Measurements from ENCODE around the gene SH2D7. TPM values are rescaled to one million over a fixed set of nuclear protein-coding genes. Genes with fewer than 3 reads are reported as not detected.
"Not testable (repeated sequence)": the region's sequence is repeated elsewhere in the genome, so short reads cannot be mapped to it uniquely, and the experiment has no call there.

SH2D7 gene
- total RNA-seq, 1 experiment from 2014 or later = not detected

DNA sequence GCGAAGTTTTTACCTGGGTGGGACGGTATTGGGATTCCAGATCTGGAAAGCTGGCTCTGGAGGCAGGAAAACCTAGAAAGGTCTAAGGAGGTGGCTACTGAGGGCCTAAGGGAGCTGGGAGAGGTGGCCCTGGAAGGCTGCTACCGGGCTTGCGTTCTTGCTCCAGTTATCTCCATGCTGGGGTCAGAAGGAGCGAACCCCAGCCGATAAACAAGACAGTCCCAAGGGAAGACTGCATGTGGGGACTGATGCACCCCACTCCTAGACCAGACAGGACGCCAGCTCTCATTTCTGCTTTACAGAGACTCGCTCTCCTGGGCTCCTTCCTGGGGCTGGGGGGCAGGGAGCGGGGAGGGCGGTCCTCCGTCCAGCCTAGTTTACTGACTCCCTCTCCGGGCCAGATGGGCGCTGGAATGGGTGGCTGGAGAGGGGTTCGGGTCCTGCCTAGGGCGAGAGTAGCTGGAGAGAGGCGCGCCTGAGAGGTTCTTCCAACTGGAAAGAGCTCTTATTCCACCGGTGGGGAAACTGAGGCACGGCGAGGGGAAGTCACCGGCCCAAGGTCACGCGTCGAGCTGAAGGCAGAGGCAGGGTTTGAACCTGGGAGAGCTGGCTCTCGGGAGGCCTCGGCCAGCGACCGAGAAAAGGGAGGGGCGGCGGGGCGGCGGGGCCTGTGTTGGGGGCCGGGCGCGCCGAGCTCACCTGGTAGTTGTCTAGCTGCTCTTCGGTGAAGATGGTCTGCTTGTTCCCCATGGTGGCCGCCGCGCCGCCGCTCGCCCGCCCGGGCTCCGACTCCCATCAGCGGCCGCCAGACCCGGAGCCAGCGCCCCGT is 38.3 kb downstream of the SH2D7 start:
- DNase-seq (ENCODE audit: extremely low read depth, low read depth) = no peak

DNA sequence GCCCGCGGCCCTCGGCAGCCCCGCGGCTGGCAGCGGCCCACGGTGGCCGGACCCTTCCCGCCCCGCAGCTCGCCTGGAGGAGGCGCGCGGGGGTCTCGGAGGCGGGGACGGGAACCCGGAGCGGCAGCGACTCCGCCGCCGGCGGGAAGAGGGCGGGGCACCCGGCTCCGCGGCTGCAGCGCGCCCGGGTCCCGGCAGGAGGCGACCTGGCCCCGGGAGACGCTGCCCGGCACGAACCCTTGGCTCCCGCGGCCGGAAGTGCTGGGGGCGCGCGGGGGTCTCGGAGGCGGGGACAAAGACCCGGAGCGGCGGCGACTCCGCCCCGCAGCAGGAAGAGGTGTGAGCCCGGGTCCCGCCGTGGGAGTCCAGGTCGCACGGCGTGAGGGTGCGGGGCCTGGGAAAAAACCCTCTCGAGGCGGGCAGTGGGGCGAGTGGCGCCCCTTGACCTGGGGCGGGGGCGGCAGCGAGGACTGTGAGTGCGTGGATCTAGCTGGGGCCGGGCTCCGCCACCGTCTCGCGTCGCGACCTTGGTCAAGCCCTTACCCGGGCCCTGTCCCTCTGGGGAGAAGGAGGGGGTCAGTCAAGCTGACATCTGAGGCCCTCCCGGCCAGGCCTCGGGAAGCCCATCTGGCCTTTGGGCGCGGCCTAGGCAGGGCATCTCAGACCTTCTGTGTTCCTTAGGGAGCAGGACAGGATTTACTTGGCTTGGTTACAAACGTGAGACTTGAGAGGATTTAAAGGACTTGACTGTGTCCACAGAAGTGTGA is 39.1 kb downstream of the SH2D7 start, which contains the start of gene CIB2:
CIB2 (minus strand) TSS at position 151 of the 767 bp plus-strand sequence. CDS start 230 bp downstream, outside the sequence.
- DNase-seq (ENCODE audit: extremely low read depth, low read depth) = peak; percentile 42

- no peak for DNase-seq (ENCODE audit: extremely low read depth, low read depth)
Measured at GRCh38 chr15:78133801-78134200, 41.4 kb downstream of the SH2D7 start.

DNA sequence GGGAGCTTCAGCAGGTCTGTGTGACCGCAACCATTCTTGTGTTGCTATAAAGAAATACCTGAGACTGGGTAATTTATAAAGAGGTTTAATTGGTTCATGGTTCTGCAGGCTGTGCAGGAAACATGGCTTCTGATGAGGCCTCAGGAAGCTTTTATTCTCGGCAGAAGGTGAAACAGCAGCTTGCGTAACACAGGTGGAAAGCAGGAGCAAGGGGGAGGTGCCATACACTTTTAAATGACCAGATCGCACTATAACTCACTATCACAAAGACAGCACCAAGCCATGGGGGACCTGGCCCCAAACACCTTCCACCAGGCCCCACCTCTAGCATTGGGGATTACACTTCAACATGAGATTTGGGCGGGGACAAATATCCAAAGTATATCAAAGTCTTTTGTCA is 47.2 kb downstream of the SH2D7 start:
- DNase-seq (ENCODE audit: extremely low read depth, low read depth) = no peak

DNA sequence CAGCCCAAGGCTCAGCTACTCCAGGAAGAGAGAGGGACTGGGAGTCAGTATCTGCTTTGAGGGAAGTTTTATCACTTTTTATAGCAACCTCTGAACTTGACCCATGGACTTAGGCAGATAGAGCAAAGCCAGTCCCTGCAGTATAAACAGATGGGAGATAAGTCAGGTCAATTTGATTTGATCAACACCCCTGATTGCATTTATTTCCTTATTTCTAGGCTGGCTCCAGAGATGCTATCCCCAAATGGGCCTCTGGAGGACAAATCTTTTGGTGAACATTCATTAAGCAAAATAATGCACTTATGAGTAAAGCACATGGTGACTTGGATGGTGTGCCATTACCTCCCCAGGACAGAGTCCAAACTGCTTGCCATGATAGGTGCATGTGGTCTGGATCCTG is 47.9 kb downstream of the SH2D7 start:
- no peak for DNase-seq (ENCODE audit: extremely low read depth, low read depth)

GRCh38 chr15:78142332-78142731 is 50.0 kb downstream of the SH2D7 start:
- no peak for DNase-seq (ENCODE audit: extremely low read depth, low read depth)

- DNase-seq (ENCODE audit: extremely low read depth, low read depth) = no peak
Measured at GRCh38 chr15:78146425-78147154, 54.2 kb downstream of the SH2D7 start.

DNA sequence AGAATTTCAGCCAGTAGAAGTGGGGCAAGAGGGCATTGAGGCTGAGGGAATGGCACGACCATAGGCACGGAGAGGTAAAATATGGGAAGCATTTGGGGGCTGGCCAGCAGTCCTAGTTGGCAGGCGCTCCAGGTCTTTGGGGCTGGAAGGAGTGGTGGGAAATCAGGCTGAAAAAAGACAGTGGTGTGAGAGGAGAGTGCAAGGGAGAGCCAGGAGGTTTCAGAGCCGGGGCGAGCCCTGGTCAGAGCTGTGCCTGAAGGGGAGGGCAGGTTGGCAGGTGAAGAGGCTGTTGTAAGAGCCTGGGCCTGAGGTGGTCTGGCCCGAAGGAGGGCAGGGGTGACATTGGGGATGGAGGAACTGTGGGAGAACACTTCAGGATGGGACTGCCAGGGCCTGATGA is 55.2 kb downstream of the SH2D7 start:
- no peak for DNase-seq (ENCODE audit: extremely low read depth, low read depth)

GRCh38 chr15:78148392-78149067 is 56.2 kb downstream of the SH2D7 start:
- DNase-seq (ENCODE audit: extremely low read depth, low read depth) = no peak

- peak; percentile 96 for DNase-seq (ENCODE audit: extremely low read depth, low read depth)
Measured at GRCh38 chr15:78149068-78149804, 56.9 kb downstream of the SH2D7 start, which contains the start of gene IDH3A. Gene IDH3A (plus strand): TSS chr15:78149362. CDS start chr15:78149404, 42 bp downstream.

GRCh38 chr15:78149805-78150751 is 57.7 kb downstream of the SH2D7 start:
- no peak for DNase-seq (ENCODE audit: extremely low read depth, low read depth)

DNA sequence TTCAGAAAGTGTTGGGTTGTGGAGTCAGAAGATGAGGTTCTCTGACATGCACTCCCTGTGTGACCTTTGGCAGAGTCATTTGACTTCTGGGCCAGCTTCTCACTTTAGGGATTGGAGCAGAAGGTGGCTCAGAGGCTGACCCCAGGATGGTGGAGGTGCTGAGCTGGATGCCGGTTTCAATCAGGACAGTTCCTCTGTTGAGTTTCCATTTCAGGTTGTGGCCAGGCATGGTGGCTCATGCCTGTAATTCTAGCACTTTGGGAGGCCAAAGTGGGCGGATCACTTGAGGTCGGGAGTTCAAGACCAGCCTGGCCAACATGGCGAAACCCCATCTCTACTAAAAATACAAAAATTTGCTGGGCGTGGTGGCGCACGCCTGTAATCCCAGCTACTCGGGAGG is 58.7 kb downstream of the SH2D7 start:
- not testable (repeated sequence) for DNase-seq (ENCODE audit: extremely low read depth, low read depth)

Small RNAs within 50 kb of the gene (small RNA-seq; reads per million reads assigned to genes)
- 0 reads per million in 2 experiments for gene RF00092

Other genes with a start within 250 kb of the SH2D7 start
- 3.7 and 4.8 TPM in 2 replicates for gene TBC1D2B, start 14.8 kb upstream of the SH2D7 start, total RNA-seq (2014; rRNA removed; shearing (Covaris generic))
- gene CIB2, start 38.9 kb downstream of the SH2D7 start, total RNA-seq (2014; rRNA removed; shearing (Covaris generic)) = 5.2 and 6.2 TPM in 2 replicates
- gene IDH3A, start 56.8 kb downstream of the SH2D7 start, total RNA-seq (2014; rRNA removed; shearing (Covaris generic)) = 71.0 and 95.0 TPM in 2 replicates
- gene ACSBG1, start 142.0 kb downstream of the SH2D7 start, total RNA-seq (2014; rRNA removed; shearing (Covaris generic)) = 0.02 TPM in 1 of 2 replicates, not detected in the other
- 0.12 TPM in 1 of 2 replicates, not detected in the other for gene DNAJA4, start 172.0 kb downstream of the SH2D7 start, total RNA-seq (2014; rRNA removed; shearing (Covaris generic))
- 73.2 and 79.6 TPM in 2 replicates for gene SKIC8, start 207.0 kb downstream of the SH2D7 start, total RNA-seq (2014; rRNA removed; shearing (Covaris generic))
- gene CRABP1, start 247.8 kb downstream of the SH2D7 start, total RNA-seq (2014; rRNA removed; shearing (Covaris generic)) = 0.25 TPM in 1 of 2 replicates, not detected in the other

Data from NCI-H460 (cell line).